8988T (cell line): Measurements from ENCODE around the gene TCL1A.
"Not testable (repeated sequence)": the region's sequence is repeated elsewhere in the genome, so short reads cannot be mapped to it uniquely, and the experiment has no call there.

Experiments used
- DNase-seq: peaks from one replicate; pipeline ENCODE4 v3.0.0; 2011

The TCL1A gene, protein sequence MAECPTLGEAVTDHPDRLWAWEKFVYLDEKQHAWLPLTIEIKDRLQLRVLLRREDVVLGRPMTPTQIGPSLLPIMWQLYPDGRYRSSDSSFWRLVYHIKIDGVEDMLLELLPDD

DNA sequence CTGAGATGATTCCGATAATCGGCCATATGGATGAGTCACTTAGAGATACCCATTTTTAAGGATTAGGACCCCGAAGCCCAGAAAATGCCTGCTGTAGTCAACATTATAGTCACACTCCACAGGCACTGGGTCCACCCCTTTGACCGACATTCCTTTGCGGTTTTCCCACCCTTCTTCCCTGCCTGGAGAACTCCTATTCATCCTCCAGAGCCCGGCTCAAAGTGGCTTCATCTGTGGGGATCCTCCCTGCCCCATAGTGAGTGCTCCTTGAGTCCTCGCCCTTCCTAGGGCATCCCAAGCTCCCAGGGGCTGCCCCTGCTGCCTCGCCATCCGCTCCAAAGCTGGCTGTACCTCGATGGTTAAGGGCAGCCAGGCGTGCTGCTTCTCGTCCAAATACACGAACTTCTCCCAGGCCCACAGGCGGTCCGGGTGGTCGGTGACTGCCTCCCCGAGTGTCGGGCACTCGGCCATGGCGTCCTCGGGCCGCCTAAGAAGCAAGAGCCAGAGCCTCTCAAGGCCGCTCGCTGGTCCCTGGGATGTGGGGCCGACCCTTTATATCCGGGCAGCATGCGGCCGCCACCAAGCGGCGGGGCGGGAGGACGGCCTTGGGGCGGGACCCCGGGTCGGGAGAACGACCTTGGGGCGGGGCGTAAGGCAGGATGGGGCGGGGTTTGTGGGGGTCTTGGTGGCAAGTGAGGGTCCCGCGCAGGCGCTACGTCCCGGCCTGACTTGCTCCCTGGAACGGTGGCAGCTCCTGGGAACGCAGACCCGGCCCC, at the start of gene TCL1A:
TSS of gene TCL1A (minus strand) at position 530 of the 776 bp plus-strand sequence. CDS start at position 471, 59 bp downstream.
- no peak for DNase-seq

DNA sequence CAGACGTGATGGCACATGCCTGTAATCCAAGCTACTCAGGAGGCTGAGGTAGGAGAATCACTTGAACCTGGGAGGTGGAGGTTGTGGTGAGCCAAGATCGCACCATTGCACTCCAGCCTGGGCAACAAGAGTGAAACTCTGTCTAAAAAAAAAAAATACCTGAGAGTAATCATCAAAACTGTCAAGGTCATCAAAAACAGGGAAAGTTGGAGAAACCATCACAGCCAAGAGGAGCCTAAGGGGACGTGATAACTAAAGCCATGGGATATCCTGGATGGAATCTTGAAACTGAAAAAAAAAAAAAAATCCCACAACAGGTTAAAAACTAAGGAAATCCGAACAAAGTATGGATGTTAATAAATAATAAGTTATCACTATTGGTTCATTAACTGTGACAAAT, 49.1 kb upstream of the TCL1A start:
- not testable (repeated sequence) for DNase-seq

DNA sequence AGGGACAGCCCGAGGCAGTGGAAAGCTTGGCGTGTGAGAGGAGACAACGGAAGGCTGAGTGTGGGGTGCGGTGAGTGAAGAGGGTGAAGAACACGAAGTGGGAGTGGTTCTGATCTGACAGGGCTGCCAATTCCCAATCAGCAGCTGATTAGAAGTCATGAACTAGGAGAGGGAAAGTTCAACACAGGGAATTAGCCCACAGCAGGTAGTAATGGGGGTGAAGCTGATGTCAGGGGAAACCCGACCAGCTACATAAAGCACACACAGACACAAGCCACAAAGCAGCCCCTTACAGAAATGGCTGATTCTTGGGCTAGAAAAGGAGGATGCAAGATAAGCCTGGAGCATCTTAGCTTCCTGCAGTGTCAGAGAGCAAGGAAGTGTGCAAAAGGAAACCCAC, 47.5 kb upstream of the TCL1A start:
- no peak for DNase-seq

DNA sequence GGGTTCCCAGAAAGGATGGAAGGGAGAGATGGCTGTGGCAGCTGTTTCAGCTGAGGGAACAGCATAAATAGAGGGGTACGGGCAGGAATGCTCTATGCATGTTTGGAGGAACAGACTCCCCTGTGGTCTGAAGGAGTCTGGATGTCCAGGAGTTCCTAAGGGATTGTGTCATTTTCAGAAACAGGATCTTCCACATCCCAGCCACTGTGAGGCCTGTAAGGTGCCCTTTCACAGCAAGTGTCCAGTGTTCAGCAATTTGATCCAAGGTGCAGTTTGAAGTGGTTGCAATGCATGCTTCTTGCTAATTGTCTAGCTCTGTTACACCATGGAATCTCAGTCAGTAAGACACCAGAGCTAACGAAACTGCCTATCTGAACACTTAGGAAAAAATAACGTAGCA, 46.7 kb upstream of the TCL1A start:
- DNase-seq = no peak

DNA sequence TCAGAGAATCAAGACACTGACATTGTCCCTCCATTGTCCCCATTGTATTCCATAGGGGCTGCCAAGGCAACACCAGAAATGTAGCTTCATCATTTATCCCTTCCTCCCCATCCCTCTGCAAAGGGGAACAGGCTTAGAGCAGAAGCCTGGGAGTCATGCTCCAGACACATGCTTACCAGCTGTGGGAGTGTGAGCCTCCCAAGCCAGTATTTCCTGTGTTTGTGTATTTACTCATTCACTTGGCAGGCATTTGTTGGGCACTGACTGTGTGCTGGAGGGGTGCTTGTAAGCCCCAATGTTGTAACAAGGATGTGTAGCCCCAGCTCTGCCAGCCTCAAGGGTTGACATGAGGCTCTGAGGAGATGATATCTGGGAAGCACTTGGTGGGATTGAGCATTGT, 46.0 kb upstream of the TCL1A start:
- DNase-seq = no peak

DNA sequence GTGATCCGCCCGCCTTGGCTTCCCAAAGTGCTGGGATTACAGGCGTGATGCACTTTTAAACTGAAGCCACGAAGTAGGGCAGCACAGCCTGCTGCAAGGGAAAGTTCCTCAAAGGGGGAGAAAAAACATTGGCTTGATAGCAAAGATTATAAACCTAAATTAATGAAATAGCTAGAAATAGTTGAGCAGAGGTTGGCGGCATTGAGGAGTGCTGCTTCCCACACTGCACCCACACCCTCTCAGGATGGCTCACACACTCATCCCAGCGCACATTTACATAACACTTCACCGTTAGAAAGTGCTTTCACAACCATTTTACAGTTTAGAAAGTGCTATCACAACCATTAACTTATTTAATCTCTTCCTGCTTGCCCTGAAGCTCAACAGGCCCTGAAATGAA, 44.4 kb upstream of the TCL1A start:
- DNase-seq = no peak

DNA sequence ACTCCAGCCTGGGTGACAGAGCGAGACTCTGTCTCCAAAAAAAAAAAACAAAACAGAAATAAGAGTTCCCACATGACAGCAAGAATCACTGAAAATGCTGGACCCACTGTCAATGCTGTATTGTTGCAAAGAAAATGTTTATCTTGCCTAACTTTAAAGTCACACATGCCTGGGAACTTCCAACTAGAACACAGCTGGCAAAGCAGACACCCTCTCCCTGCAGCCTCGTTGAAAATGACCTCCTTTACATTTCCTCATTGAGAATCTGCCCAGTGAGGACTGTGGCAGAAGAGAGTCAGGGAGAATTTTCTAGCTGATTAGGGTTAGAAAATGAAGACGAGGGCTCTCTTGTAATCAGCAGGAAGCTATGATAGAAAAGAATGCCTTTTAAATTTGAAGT, 42.8 kb upstream of the TCL1A start:
- DNase-seq = no peak

DNA sequence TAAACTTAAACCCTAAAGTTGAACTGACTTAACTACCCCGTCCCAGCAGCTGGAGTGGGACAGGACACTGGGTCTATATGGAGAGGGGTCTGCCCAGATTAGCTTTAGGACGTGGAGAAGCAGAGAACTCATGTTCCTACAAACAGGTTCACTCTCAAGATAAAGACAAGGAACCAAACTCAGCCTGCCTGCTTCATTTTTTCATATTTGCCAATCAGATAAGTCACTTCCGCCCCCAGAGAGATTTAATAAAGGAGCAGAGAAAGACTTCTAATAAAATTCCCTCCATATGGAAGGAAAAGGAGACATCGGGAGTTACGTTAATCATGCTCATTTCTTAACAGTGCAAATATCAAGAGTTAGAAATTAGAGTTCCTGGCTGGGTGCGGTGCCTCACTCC, 42.2 kb upstream of the TCL1A start:
- no peak for DNase-seq

DNA sequence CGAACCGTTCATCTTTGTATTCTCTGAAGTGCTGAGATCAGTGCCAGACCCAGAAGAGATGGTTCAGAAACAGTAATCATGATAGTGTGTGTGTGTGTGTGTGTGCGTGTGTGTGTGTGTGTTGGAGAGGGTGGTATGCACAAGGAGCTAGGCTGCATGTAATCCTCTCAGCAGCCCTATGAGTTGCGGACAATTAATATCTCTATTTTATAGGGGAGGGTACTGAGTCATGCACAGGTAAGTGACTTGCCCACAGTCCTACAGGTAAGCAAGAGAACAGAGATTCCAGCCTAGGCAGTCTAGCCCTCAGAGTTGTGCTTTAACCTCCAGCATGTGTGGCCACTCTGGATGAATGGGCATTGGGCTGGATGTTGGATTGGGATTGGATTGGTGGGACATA, 27.9 kb upstream of the TCL1A start:
- no peak for DNase-seq

DNA sequence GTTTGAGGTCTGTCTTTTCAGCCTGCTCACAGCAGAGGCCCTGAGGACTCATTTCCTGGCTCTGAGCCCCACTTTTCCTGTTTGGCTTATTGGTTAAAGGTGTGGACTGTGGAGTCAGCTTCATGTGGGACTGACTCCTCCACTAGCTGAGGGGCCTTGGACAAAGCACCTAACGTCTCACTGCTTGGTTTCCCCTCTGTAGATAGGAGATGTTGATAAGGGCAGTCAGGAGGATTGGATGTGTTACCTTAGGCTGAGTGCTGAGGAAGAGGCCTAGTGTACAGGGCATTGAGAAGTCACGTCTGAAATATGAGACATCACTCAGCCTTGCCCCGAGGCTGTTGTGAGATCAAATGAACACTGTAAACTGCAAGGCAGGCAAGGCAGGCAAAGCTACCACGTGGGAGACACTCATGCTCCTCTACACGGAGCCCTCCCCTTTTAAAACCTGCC, 27.1 kb upstream of the TCL1A start:
- no peak for DNase-seq

DNA sequence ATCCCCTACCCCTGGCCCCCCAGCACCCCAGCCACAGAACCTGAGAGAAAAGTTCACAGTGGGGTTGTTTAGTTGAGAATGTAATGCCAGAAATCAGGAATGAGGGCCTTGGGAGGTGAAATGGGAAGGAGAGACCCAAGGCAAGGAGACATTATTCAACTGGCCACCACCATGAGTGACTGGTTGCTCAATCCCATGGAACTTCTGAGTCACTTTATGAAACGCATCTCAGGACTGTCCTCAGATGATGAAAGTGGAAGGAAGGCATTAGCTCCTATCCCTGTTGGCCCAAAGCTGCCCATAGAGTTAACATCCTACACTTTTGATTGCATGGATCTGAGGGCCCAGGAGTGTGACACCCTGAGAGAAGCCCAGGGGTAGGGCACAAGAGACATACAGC, 25.4 kb upstream of the TCL1A start:
- no peak for DNase-seq

DNA sequence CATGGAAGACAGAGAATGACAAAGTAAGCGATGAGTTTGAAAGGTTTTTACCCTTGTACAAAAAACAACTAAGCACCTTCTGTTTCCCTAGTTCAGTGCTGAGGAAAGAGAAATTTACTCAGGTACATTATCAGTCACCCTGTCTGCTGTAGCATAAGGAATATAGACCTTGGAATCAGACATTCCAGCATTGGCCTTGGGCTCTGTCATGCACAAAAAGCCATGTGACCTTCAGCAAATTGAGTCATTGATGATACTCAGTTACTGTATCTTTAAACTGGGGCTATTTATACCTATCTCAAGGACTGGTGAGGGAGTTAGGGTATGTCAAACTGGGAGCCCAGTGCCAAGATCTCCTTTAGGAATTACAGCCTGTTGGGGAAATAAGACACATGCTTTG, 19.3 kb upstream of the TCL1A start:
- DNase-seq = no peak

DNA sequence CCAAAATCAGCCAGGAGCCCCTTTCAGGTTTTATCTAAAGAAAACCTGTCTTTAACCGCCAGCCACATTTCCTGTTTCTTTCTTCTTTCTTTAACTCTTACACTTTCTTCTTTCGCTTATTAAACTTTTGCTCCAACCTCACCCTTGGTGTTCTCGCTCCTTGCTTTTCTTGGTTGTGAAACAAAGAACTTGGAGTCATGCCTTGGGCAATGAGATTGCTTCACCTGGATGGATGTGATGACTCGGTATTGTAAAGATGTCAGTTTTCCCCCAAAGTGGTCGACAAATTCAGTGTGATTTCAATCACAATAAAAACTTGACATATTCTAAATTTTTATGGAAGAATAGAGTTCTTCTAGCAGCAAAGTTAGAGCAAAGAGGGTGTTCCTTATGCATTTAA, 16.2 kb upstream of the TCL1A start:
- no peak for DNase-seq

DNA sequence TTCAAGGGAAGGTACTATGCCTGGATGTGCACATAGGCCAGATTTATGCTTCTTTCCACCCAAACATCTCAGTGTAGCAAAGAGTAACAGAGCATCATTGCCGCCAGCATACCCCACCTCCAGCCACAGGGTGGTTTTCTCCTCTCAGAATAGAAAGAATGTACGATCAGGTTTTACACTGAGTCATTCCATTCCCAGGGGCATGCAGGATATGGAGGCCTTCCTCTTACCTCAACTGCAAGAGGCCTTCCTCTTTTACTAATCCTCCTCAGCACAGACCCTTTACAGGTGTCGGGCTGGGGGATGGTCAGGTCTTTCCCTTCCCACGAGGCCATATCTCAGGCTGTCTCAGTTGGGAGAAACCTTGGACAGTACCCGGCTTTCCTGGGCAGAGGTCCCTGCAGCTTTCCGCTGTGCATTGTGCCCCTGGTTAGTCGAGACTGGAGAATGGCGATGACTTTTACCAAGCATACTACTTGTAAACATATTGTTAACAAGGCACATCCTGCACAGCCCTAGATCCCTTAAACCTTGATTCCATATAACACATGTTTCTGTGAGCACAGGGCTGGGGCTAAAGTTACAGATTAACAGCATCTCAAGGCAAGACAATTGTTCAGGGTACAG, 15.6 kb upstream of the TCL1A start:
- not testable (repeated sequence) for DNase-seq

DNA sequence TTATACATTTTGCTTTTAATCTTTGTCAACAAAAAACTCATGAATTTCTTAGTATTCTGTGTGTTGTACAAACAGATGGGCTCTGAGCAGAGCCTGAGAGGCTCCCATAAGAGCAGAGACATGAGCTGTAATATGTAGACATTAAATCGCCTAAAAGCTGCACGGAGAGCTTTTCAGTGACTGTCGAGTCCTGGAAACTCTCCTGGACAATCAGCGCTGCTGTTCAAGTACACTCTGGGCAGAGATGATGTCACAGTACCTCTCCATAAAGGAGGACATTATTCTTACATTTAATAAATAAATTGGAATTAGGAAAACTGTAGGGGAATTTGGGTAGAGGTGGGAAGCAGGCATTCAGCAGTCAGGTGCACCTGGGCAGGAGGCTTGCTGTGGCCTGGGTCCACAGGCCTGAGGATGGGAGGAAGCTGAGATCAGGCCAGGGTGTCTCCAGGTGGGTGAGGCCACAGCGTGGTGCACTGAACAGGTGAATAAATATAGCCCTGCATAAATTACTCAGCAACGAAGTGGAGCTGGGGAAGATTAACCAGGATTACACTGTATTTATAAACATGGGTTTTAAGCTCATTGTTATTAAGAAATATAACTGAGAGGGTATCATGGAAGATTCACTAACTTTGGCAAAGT, 13.3 kb upstream of the TCL1A start:
- no peak for DNase-seq

DNA sequence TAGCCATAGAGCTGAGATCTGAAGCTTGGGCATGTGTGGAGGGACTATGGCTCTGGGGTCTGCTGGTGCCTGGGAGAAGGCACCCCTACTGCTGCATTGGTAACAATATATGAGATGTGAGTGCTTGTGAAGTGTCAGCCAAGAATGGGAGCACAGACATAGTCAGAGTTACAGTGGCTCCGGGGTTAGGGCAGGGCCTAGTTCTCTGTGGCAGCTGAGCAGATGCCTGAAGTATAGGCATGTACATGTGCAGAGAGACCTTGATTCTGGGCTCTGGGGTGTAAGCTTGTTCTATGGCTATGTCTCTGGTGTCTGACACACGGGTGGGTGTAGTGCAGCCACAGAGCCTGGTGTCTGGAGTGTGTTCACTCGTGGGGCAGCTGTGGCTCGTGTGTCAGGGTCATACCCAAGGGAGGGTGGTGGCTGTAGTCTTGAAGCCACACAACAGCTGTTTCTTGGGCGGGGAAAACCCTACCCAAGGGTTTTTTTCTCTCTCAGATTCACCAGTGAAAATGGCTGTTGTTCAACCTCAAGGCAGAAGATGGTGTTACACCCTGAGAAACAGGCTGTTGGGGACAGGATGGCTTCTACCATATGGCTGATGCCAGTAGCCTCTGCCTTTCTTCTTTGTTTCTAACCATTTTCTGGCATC, 11.9 kb upstream of the TCL1A start:
- no peak for DNase-seq

DNA sequence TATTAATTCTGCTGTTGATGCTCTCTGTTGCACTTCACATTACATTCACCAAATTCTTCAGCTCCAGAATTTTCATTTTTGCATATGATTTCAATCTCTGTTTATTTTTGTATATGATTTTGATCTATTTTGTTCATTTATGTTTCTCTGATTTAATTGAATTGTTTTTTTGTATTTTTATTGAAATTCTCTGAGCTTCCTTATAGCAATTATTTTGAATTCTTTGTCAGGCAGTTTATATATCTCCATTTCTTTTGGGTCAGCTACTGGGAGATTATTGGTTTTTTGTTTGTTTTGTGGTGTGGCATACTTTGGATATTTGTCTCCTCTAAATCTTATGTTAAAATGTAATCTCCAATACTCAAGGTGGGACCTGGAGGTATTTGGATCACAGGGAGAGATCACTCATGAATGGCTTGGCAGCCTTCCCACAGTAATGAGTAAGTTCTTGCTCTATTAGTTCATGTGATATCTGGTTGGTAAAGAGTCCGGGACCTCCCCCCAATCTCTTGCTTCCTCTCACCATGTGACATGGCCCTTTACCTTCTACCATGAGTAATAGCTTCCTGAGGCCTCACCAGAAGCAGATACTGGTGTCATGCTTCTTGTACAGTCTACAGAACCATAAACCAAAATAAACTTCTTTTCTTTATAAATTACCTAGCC, 8.7 kb upstream of the TCL1A start:
- no peak for DNase-seq

DNA sequence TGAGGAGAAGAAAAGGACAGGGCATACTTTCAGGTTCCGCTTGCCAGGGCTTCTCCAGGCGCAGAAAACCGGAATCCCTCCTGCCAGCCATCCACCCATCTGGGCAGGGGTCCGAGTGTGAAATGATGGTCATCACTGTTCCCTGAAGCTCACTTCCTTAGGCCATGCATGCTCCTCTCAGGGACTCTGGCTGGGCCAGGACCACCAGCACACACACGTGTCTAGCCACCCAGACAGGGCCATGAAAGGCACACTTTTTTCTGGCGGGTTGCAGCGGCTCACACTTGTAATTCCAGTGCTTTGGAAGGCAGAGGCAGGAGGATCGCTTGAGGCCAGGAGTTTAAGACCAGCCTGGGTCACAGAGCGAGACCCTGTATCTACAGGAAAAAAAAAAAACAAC, 1.5 kb downstream of the TCL1A start:
- DNase-seq = no peak

DNA sequence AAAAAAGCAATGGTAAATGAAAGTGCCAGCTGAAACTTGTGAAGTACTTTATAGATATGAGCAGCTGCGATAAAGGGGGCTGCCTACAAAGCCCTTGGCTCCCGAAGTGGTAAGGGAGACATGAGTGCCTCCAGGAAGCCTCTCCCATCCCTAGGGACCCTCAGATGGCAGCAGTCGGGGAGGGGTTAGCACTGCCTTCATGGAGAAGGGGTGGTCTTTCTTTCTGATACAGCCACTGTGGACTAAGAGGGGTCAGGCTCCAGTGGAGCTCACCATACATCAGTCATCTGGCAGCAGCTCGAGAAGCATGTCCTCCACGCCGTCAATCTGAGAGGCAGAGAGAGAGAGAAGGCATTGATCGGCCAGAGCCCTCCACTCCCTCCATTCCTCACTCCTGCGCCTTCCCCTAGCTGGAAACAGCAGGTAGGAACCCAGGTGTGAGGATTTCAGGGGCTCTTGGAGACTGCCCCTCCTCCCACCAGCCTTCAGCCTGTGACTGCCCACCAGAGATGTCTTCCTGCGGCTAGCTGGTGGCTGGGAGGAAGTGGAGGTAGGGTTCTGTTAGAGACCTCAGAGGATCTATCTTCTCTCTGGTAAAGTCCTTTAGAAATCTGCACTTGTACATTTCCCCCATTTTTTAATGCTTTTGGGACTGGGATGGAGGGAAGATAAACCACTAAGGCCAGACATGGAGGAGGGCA, 2.3 kb downstream of the TCL1A start:
- no peak for DNase-seq

DNA sequence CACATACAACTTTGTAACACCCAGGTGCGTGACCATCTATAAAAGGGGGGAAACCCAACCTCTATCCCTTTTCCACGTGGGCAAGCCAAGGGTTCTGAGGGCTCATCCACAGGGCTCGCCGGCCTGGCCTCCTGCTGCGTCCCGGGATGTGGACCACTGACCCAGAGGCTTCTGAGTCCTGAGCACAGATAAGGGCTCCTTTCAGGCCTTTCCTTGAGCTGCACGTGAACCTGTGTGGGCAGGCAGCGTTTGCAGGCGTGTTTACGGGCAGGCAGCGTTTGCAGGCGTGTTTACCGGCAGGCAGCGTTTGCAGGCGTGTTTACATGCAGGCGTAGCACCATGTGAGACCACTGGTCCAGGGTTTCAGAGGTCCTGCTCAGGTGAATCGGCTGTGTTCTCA, 3.8 kb downstream of the TCL1A start:
- no peak for DNase-seq

DNA sequence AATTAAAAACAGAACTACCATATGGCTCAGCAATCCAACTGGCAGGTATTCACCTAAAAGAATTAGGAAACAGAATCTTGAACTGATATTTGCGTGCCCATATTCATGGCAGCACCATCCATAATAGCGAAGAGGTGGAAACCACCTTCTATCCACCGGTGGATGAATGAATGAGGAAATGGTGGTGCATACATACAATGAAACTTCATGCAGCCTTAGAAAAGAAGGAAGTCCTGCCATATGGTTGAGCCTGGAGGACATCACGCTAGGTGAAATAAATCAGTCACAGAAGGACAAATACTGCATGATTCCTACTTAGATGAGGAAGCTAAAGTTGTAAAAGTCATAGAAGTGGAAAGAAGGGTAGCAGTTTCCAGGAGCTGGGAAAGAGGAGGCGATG, 6.6 kb downstream of the TCL1A start:
- DNase-seq = no peak

DNA sequence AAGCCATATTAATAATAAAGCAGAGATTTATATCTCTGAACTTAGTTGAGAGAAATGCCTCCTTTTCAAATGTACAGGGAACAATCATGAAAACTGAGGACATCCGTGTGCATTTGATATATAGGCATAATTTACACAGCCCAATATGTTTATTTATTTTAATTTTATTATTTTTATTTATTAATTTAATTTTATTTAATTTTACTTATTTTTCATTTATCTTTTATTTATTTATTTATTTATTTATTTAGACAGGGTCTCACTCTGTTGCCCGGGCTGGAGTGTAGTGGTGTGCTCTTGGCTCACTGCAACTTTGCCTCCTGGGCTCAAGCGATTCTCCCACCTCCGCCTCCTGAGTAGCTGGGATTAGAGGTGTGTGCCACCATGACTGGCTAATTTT, 8.4 kb downstream of the TCL1A start:
- no peak for DNase-seq
